ENCODE results near the gene PIK3CG. TPM values are rescaled to one million over a fixed set of nuclear protein-coding genes. Genes with fewer than 3 reads are reported as not detected.

Gene PIK3CG
- total and polyA plus RNA-seq, 8 donors, result 0.15 to 21.9 (median 3.1) TPM

GRCh38 chr7:106901828-106902441, 36.9 kb downstream of the PIK3CG start:
- 70 to 86% (median 82%) methylated on average over 4 of the region's 4 CpGs for WGBS, 5 donors
- intact Hi-C loops (cut with DNase I; ENCODE audit: low total_unique reads), result no loop called here

GRCh38 chr7:106905734-106906133, 40.7 kb downstream of the PIK3CG start:
- intact Hi-C loops (cut with DNase I; ENCODE audit: low total_unique reads), result no loop called here
- Histone ChIP-seq H3K4me1 (no peaks in the 10 kb centered on the region), H3K27ac (no peak overlapping the region), H3K36me3 (peaks cover 0 to 8% (median 0%) of the 10 kb centered on the region in 4 donors), H3K27me3 (no peaks in the 10 kb centered on the region), H3K4me3 (no peak overlapping the region), H3K9me3 (no peaks in the 10 kb centered on the region)
- DNase-seq, result no peak
- no peak for TF ChIP-seq CTCF (IDR thresholded peaks at IDR 0.05)
- TF ChIP-seq POLR2A (IDR thresholded peaks at IDR 0.05), result no peak
- no peak for TF ChIP-seq POLR2AphosphoS5 (IDR thresholded peaks at IDR 0.05)
- TF ChIP-seq EP300 (IDR thresholded peaks at IDR 0.05), result no peak
- 30 to 47% (median 34%) methylated on average over 3 of the region's 3 CpGs for WGBS, 5 donors

More at GRCh38 chr7:106901828-106902441, 36.9 kb downstream of the PIK3CG start:
- no peak for DNase-seq
- Histone ChIP-seq H3K27ac (no peak overlapping the region), H3K27me3 (no peaks in the 10 kb centered on the region), H3K9me3 (no peaks in the 10 kb centered on the region), H3K4me1 (no peaks in the 10 kb centered on the region), H3K36me3 (peaks cover 0 to 6% (median 0%) of the 10 kb centered on the region in 4 donors), H3K4me3 (no peak overlapping the region)
- TF ChIP-seq CTCF (IDR thresholded peaks at IDR 0.05), result no peak
- TF ChIP-seq POLR2AphosphoS5 (IDR thresholded peaks at IDR 0.05), result no peak
- TF ChIP-seq POLR2A (IDR thresholded peaks at IDR 0.05), result no peak
- no peak for TF ChIP-seq EP300 (IDR thresholded peaks at IDR 0.05)

- Histone ChIP-seq H3K27ac (no peak overlapping the region), H3K36me3 (peaks cover 0 to 2% (median 0%) of the 10 kb centered on the region in 4 donors), H3K4me1 (no peaks in the 10 kb centered on the region), H3K9me3 (no peaks in the 10 kb centered on the region), H3K27me3 (no peaks in the 10 kb centered on the region), H3K4me3 (no peak overlapping the region)
- 40 to 63% (median 61%) methylated on average over 2 of the region's 2 CpGs for WGBS, 5 donors
- intact Hi-C loops (cut with DNase I; ENCODE audit: low total_unique reads), result no loop called here
- no peak for DNase-seq
- no peak for TF ChIP-seq EP300 (IDR thresholded peaks at IDR 0.05)
- no peak for TF ChIP-seq CTCF (IDR thresholded peaks at IDR 0.05)
- TF ChIP-seq POLR2A (IDR thresholded peaks at IDR 0.05), result no peak
- TF ChIP-seq POLR2AphosphoS5 (IDR thresholded peaks at IDR 0.05), result no peak
Measured at GRCh38 chr7:106911959-106912358, 46.9 kb downstream of the PIK3CG start.

- no peaks in the 10 kb centered on the region for H3K36me3 ChIP-seq
- H3K9me3 ChIP-seq, result no peaks in the 10 kb centered on the region
- no peak overlapping the region for H3K4me3 ChIP-seq
- no peak for TF ChIP-seq CTCF (IDR thresholded peaks at IDR 0.05)
- H3K27me3 ChIP-seq, result no peaks in the 10 kb centered on the region
- H3K4me1 ChIP-seq, result no peaks in the 10 kb centered on the region
- no peak overlapping the region for H3K27ac ChIP-seq
- no peak for DNase-seq
- intact Hi-C loops (cut with DNase I; ENCODE audit: low total_unique reads), result no loop called here
- WGBS, 5 donors, result 88 to 97% (median 95%) methylated on average over 3 of the region's 3 CpGs
Measured at GRCh38 chr7:106914018-106914607, 49.0 kb downstream of the PIK3CG start.

All from stomach (tissue), 9 donors.